HL-60 (cell line): ENCODE measurements around the gene PHETA2.

ENCODE experiments used
- CTCF ChIP-seq: IDR thresholded peaks from one replicate; pipeline ENCODE4 v1.5.1; 2011; ENCODE audit warnings: low read length, control low read depth, inconsistent platforms; ENCODE audit not compliant: insufficient read depth
- GABPA ChIP-seq: IDR thresholded peaks from 2 replicates; pipeline ENCODE4 v1.6.1; 2012; ENCODE audit warnings: low read depth
- POLR2AphosphoS5 ChIP-seq: IDR thresholded peaks from 2 replicates; pipeline ENCODE4 v1.6.1; 2012; ENCODE audit warnings: low read depth

DNA sequence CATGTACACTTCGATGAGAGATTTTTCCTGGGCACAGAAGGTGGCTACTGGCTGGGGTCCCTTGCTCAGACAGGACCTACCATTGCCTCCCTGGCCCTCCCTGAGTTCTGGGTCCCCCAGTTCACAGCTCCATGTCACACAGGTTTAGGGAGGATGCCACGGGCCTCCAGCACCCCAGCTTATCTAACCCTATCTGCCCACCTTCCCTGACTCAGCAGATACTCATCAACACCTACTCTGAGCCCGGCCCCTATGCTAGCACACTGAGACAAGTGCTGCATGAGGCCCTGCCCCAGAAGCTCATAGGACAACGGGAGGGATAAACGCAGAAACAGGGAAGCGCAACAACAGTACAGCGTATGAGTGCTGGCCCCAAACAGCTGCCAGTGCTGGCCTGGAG lies 13.0 kb upstream of the PHETA2 start:
- no peak for TF ChIP-seq CTCF
- TF ChIP-seq GABPA, result no peak
- no peak for TF ChIP-seq POLR2AphosphoS5
